ENCODE measurements around the gene SLC7A1. TPM values are rescaled to one million over a fixed set of nuclear protein-coding genes. Genes with fewer than 3 reads are reported as not detected.

The SLC7A1 gene
- total and polyA plus RNA-seq, 2 of the 4 experiments (the other 2 are of a cell fraction), result 9.7 to 22.3 TPM

DNA sequence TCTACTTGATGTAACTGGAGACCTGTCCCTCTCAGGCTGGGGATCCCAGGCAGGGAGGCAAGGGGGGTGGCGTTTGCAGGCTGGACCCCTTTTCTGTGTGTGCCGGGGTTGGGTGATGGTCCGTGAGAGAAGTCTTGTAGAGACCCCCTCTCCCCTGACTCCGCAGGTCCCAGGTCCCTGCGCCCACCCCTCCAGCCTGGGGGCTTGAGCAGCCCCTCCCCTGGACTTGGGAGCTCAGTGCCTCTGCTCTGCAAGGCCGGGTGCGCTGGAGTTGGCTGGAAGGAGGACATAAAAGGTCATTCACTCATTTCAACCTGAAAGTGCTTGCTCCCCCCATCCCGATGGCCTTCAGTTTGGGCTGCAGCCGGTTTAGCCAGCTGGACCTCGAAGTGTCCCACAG is 89.5 kb downstream of the SLC7A1 start:
- no TSS peak for BruUV-seq (replicated peaks)
- Histone ChIP-seq H3K4me1 (ENCODE audit: control insufficient read depth, insufficient read depth, low read length) (no peaks in the 10 kb centered on the region; the same call in 1 of the 2 replicates), H3K4me3 (ENCODE audit: insufficient read depth, low read depth, low read length) (no peak overlapping the region), H2BK20ac (ENCODE audit: low read depth, low read length) (no peak overlapping the region), H3K9me3 (ENCODE audit: control insufficient read depth, insufficient read depth, low read length) (no peaks in the 10 kb centered on the region), H3K18ac (ENCODE audit: low read depth, low read length) (no peak overlapping the region), H3K27me3 (ENCODE audit: control insufficient read depth, insufficient read depth, low read length) (peaks cover 5% of the 10 kb centered on the region; the same call in 1 of the 2 replicates), H2AK9ac (replicated peaks; ENCODE audit: low read depth, low read length, poor library complexity) (no peak overlapping the region), H4K20me1 (ENCODE audit: insufficient read depth, low read length) (peaks cover 12% of the 10 kb centered on the region), H3K56ac (ENCODE audit: extremely low read depth, insufficient read depth, low read length) (no peak overlapping the region), H4K5ac (ENCODE audit: low read depth, low read length) (no peak overlapping the region), H2BK15ac (ENCODE audit: low read depth, low read length) (no peak overlapping the region), H3K9ac (ENCODE audit: low read depth, low read length) (no peak overlapping the region), H3K14ac (replicated peaks; ENCODE audit: low read depth, low read length) (no peak overlapping the region), H3K23ac (ENCODE audit: low read depth, low read length) (no peak overlapping the region), H4K8ac (ENCODE audit: low read depth in 2 of 2, low read length in 2 of 2) (no peak overlapping the region), H2AK5ac (ENCODE audit: low read depth, low read length) (no peak overlapping the region), H3K79me1 (ENCODE audit: low read depth in 1 of 2, low read length in 2 of 2) (no peaks in the 10 kb centered on the region), H3K27ac (ENCODE audit: insufficient read depth, low read length) (no peak overlapping the region), H2AFZ (replicated peaks; ENCODE audit: low read length, poor library complexity) (no peak overlapping the region), H3K36me3 (ENCODE audit: control insufficient read depth, insufficient read depth, low read length) (0 out of 2 replicates have a peak, but pooled peaks cover 1% of the 10 kb centered on the region), H2BK5ac (ENCODE audit: low read depth, low read length, poor library complexity, severe bottlenecking) (no peak overlapping the region), H2BK120ac (ENCODE audit: low read depth, low read length) (no peak overlapping the region), H4K91ac (ENCODE audit: insufficient read depth, low read depth, low read length) (no peak overlapping the region), H3K4me2 (ENCODE audit: low read depth, low read length) (no peak overlapping the region), H3K9me1 (ENCODE audit: insufficient read depth, low read length) (no peaks in the 10 kb centered on the region), H3K4ac (ENCODE audit: low read depth, low read length) (no peak overlapping the region)
- DNase-seq (no peak), ATAC-seq (ENCODE audit: low read depth) (no peak)
- in situ Hi-C loops (cut with MboI; ENCODE audit: low sequenced_read_pairs) (loop anchor here (5.0 kb wide), 1 partner anchor 206 kb away; no protein-coding TSS in a partner anchor), intact Hi-C loops (cut with micrococcal nuclease) (loop anchor here (5.0 kb wide), 1 partner anchor 416 kb away; no protein-coding TSS in a partner anchor), dilution Hi-C loops (cut with HindIII; ENCODE audit: low sequenced_read_pairs, unreplicated experiment) (no loop called here)
- POLR2A ChIA-PET (ENCODE audit: unreplicated experiment), result no interaction called here
- no peak for TF ChIP-seq RFX5 (IDR thresholded peaks at IDR 0.05; ENCODE audit: low read depth, low read length)
- no peak for TF ChIP-seq CEBPB (IDR thresholded peaks at IDR 0.05; ENCODE audit: low read depth, low read length)
- TF ChIP-seq SMC3 (IDR thresholded peaks at IDR 0.05; ENCODE audit: low read depth, low read length), result no peak
- TF ChIP-seq NFE2L2 (IDR thresholded peaks at IDR 0.05; ENCODE audit: low read depth, low read length), result no peak
- TF ChIP-seq MXI1 (IDR thresholded peaks at IDR 0.05; ENCODE audit: borderline replicate concordance, low read depth, low read length), result no peak
- TF ChIP-seq RCOR1 (IDR thresholded peaks at IDR 0.05; ENCODE audit: insufficient replicate concordance, low read length), result no peak
- no peak for TF ChIP-seq MAZ (IDR thresholded peaks at IDR 0.05; ENCODE audit: borderline replicate concordance, low read depth, low read length)
- no peak for TF ChIP-seq BHLHE40 (IDR thresholded peaks at IDR 0.05; ENCODE audit: low read depth, low read length)
- TF ChIP-seq FOS (IDR thresholded peaks at IDR 0.05; ENCODE audit: low read depth, low read length), result no peak
- TF ChIP-seq, protein P1, sequence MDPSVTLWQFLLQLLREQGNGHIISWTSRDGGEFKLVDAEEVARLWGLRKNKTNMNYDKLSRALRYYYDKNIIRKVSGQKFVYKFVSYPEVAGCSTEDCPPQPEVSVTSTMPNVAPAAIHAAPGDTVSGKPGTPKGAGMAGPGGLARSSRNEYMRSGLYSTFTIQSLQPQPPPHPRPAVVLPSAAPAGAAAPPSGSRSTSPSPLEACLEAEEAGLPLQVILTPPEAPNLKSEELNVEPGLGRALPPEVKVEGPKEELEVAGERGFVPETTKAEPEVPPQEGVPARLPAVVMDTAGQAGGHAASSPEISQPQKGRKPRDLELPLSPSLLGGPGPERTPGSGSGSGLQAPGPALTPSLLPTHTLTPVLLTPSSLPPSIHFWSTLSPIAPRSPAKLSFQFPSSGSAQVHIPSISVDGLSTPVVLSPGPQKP (IDR thresholded peaks at IDR 0.05; ENCODE audit: borderline replicate concordance, low read depth, low read length), result no peak
- TF ChIP-seq POLR2A (IDR thresholded peaks at IDR 0.05; ENCODE audit: low read depth, low read length), result no peak
- TF ChIP-seq MAFK (IDR thresholded peaks at IDR 0.05; ENCODE audit: low read depth, low read length), result no peak
- TF ChIP-seq, protein P2, sequence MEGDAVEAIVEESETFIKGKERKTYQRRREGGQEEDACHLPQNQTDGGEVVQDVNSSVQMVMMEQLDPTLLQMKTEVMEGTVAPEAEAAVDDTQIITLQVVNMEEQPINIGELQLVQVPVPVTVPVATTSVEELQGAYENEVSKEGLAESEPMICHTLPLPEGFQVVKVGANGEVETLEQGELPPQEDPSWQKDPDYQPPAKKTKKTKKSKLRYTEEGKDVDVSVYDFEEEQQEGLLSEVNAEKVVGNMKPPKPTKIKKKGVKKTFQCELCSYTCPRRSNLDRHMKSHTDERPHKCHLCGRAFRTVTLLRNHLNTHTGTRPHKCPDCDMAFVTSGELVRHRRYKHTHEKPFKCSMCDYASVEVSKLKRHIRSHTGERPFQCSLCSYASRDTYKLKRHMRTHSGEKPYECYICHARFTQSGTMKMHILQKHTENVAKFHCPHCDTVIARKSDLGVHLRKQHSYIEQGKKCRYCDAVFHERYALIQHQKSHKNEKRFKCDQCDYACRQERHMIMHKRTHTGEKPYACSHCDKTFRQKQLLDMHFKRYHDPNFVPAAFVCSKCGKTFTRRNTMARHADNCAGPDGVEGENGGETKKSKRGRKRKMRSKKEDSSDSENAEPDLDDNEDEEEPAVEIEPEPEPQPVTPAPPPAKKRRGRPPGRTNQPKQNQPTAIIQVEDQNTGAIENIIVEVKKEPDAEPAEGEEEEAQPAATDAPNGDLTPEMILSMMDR (conservative IDR thresholded peaks at IDR 0.05; ENCODE audit: low read depth, low read length), result no peak
- TF ChIP-seq CHD1 (IDR thresholded peaks at IDR 0.05; ENCODE audit: low read depth, low read length), result no peak
- TF ChIP-seq RAD21 (IDR thresholded peaks at IDR 0.05; ENCODE audit: low read length), result no peak
- TF ChIP-seq, protein P3, sequence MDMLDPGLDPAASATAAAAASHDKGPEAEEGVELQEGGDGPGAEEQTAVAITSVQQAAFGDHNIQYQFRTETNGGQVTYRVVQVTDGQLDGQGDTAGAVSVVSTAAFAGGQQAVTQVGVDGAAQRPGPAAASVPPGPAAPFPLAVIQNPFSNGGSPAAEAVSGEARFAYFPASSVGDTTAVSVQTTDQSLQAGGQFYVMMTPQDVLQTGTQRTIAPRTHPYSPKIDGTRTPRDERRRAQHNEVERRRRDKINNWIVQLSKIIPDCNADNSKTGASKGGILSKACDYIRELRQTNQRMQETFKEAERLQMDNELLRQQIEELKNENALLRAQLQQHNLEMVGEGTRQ (IDR thresholded peaks at IDR 0.05; ENCODE audit: low read depth, low read length), result no peak
- CTCF ChIA-PET, result no interaction called here
- 80% methylated on average over 4 of the region's 10 CpGs; no CpG with 5 or more reads in 1 of the 2 experiments for WGBS, 2 experiments (ENCODE audit: extremely low coverage in 2 of 2, insufficient read length in 1 of 2)
